HG03378 (cell line): ENCODE measurements around the gene CYP8B1.

Experiments used
- ATAC-seq: cut with Tn5 transposase; IDR thresholded peaks from one replicate; pipeline ENCODE4 v1.9.1; 2021; ENCODE audit warnings: mild to moderate bottlenecking, moderate library complexity; ENCODE audit not compliant: unreplicated experiment

Gene CYP8B1

GRCh38 chr3:42853739-42854302 is 21.9 kb downstream of the CYP8B1 start:
- ATAC-seq = no peak

GRCh38 chr3:42853056-42853455 is 22.6 kb downstream of the CYP8B1 start:
- ATAC-seq = no peak

GRCh38 chr3:42852441-42852840 is 23.2 kb downstream of the CYP8B1 start:
- no peak for ATAC-seq

- no peak for ATAC-seq
Measured at GRCh38 chr3:42851228-42851834, 24.3 kb downstream of the CYP8B1 start.

- ATAC-seq = no peak
Measured at GRCh38 chr3:42850263-42850662, 25.4 kb downstream of the CYP8B1 start.

- ATAC-seq = no peak
Measured at GRCh38 chr3:42849017-42849416, 26.7 kb downstream of the CYP8B1 start.

GRCh38 chr3:42847731-42848130 is 27.9 kb downstream of the CYP8B1 start:
- no peak for ATAC-seq

- ATAC-seq = no peak
Measured at GRCh38 chr3:42846685-42847522, 28.8 kb downstream of the CYP8B1 start.

GRCh38 chr3:42844815-42845214 is 30.9 kb downstream of the CYP8B1 start:
- no peak for ATAC-seq

- no peak for ATAC-seq
Measured at GRCh38 chr3:42844412-42844713, 31.3 kb downstream of the CYP8B1 start.

- ATAC-seq = no peak
Measured at GRCh38 chr3:42843713-42844411, 31.8 kb downstream of the CYP8B1 start.

- ATAC-seq = no peak
Measured at GRCh38 chr3:42841332-42841731, 34.3 kb downstream of the CYP8B1 start.

GRCh38 chr3:42839616-42840015 is 36.1 kb downstream of the CYP8B1 start:
- ATAC-seq = peak; percentile 87

GRCh38 chr3:42838571-42838970 is 37.1 kb downstream of the CYP8B1 start:
- ATAC-seq = no peak

GRCh38 chr3:42836150-42837123 is 39.2 kb downstream of the CYP8B1 start:
- ATAC-seq = no peak

- ATAC-seq = no peak
Measured at GRCh38 chr3:42831321-42831713, 44.4 kb downstream of the CYP8B1 start.

GRCh38 chr3:42830437-42831320 is 45.0 kb downstream of the CYP8B1 start:
- no peak for ATAC-seq

- ATAC-seq = no peak
Measured at GRCh38 chr3:42829628-42830436, 45.8 kb downstream of the CYP8B1 start.
